NCI-H1417 treated with DMSO at 0.1 percent for 48 hours (cell line): ENCODE data around the gene GCGR.

Experiments used
- DNase-seq: peaks from one replicate; lab custom pipeline; 2025; lab: John Stamatoyannopoulos, UW

GCGR gene

DNA sequence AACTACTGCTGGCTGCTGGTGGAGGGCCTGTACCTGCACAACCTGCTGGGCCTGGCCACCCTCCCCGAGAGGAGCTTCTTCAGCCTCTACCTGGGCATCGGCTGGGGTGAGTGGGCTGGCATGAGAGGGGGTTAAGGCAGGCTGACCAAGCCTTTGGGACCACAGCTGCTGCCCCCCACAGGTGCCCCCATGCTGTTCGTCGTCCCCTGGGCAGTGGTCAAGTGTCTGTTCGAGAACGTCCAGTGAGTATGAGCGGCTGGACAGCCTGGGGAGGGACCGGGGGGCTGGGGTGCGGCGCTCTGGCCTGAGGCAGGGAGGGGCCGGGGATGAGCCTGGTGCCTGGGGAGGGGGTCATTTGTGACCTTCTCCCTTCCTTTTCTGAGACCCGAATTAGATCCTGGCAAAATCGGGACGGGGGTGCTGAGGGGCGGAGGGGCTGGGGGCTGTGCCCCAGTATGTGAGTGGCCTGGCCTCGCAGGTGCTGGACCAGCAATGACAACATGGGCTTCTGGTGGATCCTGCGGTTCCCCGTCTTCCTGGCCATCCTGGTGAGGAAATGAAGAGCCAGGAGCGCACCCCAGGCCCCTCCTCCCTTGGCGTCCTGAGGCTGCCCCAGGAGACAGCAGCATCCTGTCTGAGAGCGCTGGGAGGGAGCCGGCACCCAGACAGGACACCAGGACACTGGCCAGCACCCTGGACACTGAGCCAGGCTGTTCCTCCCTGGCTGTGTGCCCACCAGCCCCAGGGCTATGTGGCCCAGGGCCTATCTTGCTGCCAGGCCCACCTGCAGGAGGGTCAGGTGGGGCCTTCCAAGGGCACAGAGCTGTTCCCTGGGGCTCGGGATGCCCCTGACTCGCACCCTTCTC is 8.0 kb downstream of the GCGR start:
- DNase-seq, result no peak

DNA sequence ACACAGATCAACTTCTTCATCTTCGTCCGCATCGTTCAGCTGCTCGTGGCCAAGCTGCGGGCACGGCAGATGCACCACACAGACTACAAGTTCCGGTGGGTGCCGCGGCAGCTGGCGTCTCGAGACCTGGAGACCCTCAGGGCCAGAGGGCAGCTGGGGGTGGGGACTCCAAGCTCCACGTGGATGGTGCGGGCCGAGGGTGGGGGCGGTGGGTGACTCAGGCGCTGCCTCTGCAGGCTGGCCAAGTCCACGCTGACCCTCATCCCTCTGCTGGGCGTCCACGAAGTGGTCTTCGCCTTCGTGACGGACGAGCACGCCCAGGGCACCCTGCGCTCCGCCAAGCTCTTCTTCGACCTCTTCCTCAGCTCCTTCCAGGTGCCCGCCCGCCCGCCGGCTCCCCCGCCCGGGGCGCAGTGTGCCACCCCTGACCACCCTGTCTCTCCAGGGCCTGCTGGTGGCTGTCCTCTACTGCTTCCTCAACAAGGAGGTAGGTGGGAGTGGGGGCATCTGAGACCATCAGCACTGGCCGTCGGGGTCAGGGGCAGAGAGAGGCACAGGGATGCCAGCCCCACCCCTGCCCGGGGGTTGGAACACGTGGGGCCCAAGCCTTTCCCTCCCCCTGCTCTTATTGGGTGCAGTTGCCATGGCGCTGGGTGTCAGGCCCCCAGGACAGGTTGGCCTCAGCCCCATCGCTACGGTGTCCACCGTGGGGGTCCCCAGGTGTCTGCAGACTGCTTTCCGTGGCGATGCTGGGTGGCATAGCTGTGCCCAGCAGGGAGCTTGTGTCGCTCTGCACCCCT is 8.8 kb downstream of the GCGR start:
- DNase-seq, result no peak

DNA sequence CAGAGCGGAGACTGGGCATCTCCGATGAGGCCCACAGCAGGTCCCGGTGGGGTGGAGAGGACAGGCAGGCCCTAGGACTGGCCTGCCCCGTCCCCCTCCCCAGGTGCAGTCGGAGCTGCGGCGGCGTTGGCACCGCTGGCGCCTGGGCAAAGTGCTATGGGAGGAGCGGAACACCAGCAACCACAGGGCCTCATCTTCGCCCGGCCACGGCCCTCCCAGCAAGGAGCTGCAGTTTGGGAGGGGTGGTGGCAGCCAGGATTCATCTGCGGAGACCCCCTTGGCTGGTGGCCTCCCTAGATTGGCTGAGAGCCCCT is 9.4 kb downstream of the GCGR start:
- DNase-seq, result no peak

DNA sequence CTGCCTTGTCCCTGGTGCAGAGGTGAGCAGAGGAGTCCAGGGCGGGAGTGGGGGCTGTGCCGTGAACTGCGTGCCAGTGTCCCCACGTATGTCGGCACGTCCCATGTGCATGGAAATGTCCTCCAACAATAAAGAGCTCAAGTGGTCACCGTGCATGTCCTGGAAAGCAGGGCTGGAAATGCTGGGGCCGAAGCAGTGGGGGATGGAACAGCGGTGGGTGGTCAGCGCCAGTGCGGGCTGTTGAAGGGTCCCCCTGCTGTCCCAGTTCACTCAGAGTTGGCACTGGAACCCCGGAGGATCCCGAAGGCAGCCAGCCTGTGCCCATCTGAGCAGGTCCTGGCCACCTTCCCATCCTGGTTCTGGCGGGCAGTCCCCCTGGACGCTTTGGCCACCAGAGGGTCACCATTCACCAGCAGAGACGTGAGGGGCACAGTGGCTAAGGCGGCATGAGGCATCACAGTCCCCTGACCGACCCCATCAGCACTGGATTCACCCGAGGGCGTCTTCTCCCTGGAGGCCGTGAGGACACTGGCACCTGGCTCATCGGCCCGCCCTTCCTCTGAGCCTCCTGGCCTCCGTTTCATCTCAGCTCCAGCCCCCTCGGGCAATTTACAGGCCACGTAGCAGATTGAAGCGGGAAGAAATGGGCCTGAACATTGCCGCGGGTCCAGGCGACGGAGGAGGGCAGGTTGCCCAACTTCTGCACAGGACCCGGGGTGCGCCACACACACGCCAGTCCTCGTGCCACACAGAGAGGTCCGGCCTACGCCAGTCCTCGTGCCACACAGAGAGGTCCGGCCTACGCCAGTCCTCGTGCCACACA is 10.1 kb downstream of the GCGR start:
- DNase-seq, result no peak

DNA sequence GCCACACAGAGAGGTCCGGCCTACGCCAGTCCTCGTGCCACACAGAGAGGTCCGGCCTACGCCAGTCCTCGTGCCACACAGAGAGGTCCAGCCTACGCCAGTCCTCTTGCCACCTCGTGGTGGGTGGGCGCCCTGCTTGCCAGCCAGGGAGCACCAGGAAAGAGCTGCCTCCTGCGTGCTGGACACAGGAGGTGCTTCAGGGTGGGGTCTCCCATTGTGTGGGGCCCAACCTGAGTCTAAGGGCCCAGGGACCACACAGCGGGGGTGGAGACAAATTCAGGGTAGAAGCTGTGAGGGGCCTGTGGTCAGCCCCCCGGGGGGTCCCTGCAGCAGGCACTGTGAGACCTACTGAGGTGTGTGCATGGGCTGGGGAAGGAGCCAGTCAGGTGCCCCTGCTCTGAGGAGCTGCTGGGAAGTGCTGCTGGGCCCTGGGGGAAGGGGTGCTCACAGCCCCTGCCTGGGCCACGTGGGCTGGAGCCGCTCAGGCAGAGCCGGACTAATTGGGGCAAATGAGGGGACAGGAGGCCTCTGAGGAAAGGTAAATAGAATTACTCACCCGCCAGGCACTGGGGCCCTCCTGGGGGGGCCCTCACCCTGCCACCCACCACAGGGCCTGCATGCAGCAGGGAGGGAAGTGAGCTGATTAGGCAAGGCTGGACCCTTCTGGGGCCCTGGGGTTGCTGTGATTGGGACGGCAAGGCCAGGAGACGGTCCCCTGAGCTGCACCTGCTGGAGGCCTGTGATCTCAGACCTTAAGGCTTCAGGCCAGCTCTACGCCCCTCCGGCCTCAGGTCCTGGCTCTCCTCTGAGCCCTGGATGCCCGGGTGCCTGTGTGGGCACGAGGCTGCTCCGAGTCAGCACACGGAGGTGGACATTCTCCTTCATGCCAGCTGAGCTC is 11.0 kb downstream of the GCGR start:
- peak; percentile 42 for DNase-seq

DNA sequence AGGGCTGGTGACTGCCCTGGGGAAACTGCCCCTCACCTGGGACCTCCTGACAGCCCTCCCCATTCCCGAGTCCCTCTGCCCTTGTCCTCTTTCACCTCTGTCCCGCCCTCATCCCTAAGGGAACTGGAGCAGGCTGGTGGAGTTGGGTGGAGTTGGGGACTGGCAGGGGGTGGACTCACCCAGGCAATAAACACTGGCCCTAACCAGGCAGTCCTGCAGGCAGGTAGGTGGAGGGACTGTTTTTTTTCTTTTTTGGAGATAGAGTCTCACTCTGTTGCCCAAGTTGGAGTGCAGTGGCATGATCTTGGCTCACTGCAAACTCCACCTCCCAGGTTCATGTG is 11.7 kb downstream of the GCGR start:
- DNase-seq, result no peak

DNA sequence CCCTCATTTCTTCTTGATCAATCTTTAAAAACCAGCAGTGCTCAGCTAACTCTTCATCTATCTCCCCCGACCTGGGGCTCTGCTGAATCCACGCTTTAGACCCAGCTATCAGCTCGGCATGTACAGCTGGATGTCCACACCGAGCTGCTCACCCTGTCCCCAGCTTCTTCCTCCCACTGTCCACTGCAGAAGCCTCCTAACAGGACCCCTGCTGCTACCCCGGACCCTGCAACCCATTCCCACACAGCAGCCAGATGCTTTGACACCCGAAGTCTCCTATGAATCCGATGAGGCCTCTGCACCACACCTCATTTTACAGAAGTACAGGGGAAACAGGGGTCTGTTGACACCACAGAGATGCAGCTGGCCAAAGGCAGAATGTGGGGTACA is 13.8 kb downstream of the GCGR start:
- DNase-seq, result no peak

DNA sequence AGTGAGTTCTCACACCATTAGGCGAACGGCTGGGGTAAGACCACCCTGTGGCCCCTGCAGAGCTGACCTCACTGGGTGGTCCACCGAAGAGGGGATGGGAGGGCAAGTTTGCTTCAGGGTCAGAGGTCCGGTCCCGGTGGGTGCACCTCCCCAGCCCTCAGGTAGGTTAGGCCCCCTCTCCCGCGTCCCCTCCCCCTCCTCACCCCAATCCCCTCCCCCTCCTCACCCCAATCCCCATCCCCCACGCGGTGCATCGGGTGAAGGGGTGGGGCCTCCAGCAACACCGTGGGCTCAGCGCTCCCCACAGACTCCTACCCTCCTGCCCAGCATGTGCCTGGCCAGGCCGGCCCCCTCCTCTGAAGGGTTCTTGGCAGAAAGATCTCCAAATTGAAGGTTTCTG is 15.8 kb downstream of the GCGR start:
- DNase-seq, result no peak

DNA sequence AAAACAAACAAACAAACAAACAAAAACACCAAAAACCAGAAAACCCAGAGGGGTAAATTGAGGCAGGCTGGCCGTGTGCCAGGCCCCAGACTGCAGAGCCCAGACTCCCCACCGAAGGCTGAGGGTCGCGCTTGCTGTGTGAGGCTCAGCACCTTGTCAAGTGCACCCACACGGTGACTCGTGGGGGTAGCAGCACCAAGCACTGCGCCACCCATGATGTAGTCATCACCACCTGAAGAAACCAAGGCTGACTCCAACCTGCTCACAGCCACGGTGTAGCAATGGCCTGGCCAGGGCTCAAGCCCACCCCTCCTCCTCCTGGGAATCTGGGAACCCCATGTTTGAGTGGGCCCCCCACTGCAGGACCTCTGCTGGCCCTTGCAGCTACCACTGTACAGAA is 17.2 kb downstream of the GCGR start:
- no peak for DNase-seq

DNA sequence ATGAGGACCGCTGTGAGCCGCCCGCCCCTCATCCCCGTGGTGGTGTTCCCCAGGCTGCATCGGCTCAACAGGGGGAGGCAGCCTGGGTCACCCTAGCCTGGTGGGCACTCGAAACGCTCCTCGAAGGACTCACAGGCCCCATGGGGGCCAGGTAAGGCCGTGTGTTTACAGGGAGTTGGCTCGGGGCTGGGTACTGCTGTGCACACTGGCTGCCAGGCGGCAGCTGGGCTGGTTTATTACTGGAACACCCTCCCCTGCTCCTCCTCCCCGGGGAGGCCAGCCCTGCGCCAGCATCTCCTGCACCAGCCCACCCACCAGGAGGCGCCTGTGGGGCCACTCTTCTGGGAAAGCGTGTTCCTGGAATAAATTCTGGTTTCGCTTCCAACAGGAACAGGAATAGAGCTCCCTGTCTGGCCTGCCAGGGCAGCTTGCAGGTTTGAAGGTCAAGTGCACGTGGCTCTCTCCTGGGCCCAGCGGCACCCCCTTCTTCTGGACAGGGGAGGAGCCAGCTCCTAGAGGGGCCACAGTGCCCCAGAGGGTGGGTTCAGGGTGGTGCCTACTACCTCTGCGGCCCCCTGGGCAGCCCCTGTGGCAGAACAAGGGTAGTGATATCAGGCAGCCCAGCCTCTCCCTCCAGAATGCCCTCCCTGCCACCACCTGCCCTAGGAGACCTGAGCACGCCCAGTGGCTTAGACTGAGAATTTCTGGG is 17.8 kb downstream of the GCGR start:
- no peak for DNase-seq

DNA sequence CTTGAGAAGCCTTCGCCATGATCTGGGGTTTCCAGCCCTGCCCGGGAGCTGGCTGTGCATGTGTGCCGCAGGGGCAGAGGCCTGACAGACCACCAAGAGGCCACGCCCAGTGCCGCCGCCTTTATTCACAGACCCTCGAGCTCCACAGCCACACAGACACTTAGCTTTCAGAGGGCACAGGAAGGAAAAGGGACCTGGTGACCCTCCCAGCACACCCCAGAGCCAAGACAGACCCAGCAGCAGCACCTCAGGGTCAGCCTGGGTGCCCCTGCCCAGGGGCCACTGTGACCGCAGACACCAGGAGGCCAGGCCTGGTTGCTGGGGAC is 18.3 kb downstream of the GCGR start:
- DNase-seq, result no peak

DNA sequence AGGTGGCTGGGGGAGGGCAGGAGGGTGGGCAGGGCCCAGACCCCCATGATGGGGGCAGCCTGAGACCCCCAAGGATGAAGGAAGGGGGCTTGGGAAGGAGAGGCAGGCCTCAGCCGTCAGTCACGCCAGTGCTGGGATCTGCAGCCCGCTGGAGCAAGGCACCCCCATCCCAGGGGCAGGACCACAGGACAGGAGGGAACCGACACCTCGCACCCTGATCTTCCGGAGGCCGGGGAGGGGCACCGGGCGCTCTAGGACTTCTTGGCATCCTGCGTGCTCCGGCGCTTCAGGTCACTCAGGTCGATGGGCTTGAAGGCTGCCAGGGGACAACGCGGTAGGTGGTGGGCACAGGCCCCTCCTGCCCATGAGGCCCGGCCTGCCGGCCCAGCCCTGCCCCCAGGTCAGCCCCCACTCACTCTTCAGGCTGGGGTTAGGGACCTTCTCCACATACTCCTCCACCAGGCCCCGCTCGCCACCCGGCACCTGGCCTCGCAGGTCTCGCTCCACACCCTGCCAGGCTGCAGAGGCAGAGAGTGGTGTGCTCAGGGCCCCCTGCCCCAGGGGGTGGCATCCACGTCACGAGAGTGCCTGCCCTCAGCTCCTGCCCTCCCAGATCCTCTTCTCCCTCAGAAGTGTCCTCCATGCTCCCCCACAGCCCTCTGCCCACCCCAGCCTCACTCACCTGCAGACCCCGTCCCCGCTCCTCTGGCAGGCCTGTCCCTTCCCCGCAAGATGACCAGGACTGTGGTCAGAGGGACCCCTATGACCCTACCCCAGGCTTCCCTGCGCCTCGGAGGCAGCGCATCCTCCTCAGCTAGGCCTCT is 19.3 kb downstream of the GCGR start:
- DNase-seq, result no peak

DNA sequence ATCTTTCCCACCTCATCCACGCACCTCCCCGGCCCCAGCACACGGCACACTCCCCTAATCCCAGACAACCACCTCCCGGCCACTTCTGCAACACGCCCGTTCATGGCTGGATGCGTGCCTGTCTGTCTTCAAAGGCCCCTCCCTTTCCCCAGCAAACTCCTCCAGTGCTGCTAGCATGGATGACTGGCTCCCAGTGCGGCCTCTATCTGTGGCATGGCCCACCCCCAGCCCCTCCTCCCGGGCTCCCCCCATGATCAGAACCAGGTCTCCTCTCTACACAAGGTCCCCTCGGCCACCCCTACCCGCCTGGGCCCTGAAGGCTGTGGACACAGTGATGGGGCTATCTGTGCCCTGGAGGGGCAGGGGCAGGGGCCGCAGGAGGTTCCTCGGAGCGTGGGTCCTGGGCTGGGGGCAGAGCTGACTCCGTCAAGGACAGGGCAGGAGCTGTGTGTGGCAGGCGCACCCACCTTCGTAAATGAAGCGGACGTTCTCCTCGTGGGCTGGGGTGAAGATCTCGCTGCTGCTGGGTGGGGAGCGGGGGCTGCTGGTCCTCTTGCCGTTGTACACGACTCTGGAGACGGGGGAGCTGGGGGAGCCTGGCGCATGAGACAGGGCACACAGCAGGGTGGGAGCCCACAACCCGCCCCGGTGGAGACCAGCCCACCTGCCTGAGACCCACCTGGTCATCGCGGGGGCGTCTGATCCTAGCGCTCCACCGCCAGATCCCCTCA is 20.0 kb downstream of the GCGR start:
- DNase-seq, result no peak

DNA sequence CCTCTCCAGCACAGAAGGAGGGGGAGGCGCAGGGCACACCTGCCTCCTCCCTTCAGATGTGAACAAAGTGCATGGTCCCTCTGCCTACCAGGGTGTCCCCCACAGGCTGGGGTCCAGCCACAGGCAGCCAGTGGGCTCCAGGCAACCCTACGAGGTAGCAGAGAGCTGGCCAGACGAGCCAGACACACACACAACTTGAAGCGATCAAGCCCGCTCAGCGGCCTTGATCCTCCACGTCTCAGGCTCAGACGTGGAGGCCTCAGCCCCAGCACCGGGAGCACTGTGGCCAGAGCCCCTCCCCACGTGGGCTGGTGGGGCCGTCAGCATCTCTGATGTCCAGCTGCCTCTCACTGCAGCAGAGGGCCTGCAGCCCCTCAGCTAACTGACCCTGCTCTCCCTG is 20.6 kb downstream of the GCGR start:
- DNase-seq, result no peak

DNA sequence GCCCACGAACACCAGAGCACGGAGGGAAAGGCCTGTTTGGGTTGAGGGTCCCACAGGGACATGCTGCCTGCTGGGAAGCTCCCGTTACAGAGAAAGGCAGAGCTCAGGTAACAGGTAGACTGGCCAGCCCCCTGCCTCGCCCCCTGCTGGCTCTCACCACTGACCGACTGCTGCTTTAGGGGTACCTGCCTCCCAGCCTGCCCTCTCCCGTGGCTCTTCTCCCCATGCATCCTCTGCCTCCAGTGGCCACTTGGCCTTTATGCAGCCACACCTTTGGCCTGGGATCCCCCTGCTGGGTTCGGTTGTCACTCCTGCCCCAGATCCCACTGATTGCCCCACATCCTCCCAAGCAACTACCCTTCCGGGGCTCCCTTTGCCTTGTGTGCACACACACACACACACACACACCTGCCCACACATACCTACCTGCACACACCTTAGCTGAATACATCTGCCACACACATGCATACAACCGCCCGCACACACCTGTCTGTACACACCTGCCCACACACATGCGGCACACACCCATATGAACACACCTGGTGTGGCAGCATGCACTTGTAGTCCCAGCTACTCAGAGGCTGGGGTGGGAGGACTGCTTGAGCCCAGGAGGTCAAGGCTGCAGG is 22.0 kb downstream of the GCGR start:
- no peak for DNase-seq

DNA sequence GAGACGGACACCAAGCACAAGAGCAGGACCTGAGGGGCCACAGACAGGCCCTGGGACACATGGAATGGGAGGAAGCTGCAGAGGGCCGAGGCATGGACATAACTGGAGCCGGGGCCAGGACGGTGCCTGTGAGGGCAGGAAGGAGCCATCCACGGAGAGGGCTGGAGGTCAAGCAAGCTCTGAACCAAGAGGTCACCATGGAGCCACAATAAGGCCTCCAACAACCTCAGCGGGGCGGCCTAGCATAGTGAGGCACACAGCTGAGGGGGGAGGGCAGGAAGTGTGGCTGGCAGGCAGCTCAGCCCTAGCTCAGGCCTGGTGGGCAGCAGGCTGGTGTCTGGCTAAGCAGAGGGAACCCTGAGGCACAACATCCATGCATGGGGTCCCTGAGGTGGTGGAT is 24.7 kb downstream of the GCGR start:
- no peak for DNase-seq

DNA sequence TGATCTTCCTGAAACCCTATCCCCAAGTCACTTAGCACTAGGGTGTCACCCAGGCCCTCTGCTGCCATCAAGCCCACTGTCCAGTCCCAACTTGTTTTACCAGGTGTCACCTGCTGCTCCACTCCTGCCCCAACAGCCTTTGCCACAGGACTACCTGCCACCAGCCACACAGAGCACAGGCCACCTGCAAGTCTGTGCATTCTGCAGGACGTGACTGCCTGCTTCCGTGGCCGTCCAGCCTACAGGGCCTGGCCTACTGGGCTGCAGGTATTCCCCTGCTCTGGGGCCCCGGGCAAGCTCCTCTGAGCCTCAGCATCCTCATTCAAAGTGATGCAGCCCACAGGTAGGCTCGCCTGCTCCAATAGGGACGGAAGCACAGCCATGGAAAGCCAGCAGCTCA is 25.9 kb downstream of the GCGR start:
- no peak for DNase-seq

DNA sequence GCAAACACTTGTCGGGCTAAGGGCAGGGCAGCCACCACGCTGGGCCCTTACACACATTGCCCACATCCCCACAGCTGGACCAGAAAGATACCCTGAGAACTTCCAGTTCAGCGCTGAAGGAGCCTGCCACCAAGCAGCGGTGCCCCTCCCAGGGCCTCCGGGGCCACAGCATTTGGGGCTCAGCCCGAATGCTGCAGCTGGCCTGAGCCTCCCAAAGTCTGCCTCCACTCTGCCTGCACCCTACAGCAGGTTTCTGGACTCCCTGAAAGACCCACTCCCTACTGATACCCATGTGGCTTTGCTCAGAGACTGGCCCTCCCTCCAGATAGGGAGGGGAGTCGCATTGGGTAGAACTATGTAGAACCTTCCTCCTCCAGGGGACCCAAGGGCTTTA is 27.6 kb downstream of the GCGR start:
- no peak for DNase-seq

DNA sequence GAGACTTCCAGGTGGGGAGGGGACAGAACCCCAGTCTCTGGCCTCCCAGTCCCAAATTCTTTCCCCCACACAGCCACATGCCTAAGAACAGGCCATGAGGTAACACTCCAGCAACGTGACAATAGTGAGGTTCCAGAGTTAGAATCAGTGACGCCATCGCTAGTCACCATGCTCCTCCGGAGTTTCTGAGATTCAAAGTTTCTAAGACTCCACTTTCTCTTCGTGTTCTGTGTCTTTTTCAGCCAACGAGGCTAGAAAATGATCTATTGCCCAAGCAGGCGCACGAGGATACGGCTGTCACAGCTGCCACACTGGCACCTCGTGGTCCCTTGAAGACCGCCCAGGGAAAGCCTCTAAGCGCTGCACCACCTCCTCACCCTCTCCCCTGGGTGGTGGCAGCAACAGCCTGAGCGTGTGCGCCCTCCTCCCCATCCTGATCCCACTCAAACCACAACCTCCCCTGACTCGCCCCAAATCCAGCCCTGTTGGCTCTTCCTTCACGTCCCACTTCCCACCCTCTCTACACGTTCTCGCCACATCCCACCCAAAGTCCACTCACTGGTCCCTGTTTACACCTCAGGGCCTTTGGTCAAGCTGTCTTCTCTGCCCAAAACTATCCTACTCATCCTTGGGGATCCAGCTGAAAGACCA is 28.1 kb downstream of the GCGR start:
- no peak for DNase-seq
